HG03571 (cell line): ENCODE measurements around the gene ZER1.
A peak's percentile ranks its signal among the peaks of the same experiment; 100 is the strongest.
"Not testable (repeated sequence)": the region's sequence is repeated elsewhere in the genome, so short reads cannot be mapped to it uniquely, and the experiment has no call there.

ENCODE experiments used
- ATAC-seq: cut with Tn5 transposase; IDR thresholded peaks from one replicate; pipeline ENCODE4 v1.9.1; 2021; ENCODE audit not compliant: unreplicated experiment

The ZER1 gene

DNA sequence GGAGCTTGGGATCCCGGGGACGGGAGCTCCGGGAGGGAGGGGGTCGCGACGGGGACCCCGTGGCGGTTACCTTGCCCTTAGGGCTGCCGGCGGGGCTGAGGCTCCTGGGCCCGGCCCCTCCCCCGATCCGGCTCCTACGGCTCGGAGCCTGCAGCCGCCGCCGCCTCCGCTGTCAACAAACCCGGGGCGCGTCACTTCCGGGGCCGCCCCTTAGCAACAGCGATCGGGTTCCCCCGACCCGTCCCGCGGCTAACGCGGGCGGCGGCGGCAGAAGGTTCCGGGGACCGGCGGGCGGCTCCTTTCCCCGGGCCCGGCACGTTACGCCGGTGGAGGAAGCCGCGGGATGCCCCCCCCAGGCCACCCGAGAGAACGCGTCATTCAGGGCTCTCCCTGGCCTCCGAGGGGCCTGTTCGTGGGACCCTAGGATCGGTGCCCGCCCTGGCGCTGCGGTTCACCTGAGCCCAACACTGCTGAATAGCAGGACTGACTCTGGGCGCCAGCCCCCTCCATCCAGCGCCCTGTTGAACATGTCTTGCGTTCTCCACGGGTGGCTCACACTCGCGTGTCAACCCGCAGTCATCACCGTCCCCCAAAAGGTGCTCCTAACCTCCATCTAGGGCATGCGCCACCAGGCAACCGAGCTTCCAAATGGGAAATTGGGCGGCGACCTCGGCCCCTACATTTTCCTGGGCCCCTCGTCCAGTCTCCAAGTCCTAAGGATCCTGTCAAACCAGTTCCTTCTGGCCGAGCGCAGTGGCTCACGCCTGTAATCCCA, at the start of gene ZER1:
Gene ZER1, minus strand, starts transcription at position 183 of the 775 bp plus-strand sequence. CDS start 16,362 bp downstream, outside the sequence.
- peak; percentile 73 for ATAC-seq

DNA sequence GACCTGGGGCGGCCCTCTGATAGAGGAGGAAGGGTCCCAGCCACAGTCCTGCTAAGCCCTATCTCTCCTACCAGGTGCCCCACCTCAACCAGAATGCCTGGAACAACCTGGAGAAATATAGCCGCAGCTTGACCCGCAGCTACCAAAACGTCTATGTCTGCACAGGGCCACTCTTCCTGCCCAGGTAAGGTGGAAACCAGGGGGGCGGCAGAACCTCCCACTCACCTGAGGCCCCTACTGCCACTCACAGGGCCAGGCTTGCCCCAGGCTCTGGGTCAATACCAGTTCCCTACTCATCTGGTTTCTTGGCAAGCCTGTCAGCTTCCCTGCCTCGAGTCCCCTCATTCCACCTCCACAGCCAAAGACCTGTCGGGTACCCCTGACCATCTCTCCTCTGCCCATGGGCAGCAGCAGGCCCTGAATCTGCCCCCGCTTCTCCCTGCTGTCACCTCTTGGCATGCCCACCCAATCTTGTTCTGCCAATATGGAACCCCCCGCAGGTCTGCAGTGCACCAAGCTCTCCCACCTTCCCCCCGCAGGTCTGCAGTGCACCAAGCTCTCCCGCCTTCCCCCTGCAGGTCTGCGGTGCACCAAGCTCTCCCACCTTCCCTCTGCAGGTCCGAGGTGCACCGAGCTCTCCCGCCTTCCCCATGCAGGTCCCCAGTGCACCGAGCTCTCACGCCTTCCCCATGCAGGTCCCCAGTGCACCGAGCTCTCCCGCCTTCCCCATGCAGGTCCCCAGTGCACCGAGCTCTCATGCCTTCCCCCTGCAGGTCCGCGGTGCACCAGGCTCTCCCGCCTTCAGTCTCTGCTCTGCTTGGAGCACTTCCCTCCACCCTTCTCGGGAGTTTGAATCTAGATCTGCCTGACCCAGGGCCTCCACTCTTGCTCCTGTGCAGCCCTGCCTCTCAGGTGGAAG, 49.2 kb upstream of the ZER1 start:
- no peak for ATAC-seq

DNA sequence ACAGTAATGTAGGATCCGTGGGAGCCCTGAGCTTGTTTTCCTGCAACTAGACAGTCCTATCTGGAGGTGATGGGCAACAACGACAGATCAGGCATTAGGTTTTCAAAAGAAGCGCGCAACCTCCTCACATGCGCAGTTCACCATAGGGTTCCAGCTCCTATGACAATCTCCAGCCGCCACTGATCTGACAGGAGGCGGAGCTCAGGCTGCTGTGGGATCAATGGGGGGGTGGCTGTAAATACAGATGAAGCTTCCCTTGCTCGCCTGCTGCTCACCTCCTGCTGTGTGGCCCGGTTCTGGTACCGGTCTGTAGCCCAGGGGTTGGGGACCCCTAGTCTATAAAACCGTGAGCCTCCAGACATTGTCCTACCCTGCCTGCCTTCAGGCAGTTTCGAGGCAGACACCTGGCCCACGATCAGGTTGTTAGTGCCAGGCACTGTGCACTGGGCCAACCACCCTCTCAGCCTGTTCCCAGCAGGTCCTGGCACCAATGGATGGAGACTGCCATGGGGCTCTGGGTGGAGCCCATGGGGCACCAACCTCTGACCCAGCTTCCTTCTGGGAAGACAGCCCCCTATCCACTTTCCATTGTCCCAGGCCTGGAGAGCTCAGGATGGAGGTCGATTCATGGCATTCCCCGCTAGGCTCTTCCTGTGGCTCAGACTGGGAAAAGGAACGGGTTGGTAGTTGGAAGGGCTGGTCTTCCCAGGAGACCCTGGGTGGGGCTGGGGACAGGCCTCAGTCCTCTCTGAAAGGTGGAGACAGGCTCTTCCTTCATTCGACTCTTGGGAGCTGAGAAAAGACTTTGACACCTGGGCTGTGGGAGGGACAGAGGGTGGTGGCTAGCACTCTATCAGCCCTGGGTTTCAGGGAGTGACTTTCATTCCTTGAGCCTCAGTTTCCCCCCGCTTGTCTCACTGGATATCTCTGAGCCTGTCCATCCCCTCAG, 48.3 kb upstream of the ZER1 start:
- no peak for ATAC-seq

DNA sequence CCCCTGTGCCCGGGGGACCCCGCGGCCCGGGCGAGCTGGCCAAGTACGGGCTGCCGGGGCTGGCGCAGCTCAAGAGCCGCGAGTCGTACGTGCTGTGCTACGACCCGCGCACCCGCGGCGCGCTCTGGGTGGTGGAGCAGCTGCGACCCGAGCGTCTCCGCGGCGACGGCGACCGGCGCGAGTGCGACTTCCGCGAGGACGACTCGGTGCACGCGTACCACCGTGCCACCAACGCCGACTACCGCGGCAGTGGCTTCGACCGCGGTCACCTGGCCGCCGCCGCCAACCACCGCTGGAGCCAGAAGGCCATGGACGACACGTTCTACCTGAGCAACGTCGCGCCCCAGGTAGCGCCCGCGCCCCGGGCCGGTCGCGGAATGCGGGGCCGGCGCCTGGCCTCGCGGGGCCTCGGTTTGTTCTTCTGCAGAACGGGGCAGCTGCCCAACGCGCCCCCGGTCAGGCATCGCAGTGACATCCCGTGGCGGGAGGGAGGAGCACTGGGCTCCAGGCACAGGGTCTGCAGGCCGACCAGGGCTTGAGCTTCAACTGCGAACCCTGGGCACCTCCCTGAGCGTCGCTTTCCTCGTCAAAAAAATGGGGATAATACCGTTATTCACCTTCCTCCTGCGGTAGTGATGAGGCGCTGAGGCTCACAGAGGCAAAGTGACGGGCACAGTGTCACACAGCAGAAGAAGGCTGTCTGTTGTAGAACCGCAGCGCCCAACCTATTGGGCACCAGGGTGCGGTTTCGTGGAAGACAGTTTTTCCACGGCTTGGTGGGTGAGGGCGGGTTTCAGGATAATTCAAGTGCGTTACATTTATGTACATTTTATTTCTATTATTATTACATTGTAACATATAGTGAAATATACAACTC, 47.4 kb upstream of the ZER1 start:
- peak; percentile 9 for ATAC-seq

DNA sequence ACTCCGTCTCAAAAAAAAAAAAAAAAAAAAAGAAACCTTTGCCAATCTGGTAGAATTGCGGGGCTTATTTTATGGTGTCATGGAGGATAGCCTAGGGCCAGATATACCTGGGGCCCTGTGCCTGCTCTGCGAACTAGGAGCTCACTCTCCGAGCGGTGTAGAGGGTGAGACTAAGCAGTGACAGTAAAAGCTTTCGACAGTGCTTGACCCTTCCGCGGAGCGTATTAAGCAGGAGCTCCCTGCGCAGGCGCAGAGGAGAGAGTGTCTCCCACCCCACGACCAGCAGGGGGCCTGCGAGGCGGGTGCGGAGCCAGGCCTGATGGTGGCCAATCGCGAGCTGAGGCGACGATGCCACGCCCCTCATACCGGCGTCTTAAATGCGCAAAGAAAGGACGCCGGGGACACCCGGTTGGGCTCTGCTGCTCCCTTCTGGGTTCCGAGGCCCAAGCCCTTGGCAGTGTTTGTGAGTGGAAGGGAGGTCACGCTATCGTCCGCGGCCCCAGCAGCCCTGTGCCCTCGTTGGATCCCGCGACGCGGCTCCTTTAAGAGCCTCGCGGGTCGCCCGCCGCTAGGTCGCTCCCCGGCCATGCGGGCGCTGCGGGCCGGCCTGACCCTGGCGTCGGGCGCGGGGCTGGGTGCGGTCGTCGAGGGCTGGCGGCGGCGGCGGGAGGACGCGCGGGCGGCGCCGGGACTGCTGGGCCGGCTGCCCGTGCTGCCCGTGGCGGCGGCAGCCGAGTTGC, 46.5 kb upstream of the ZER1 start, which contains the start of gene ENDOG:
Gene ENDOG, plus strand, starts transcription at position 402 of the 740 bp plus-strand sequence. Its CDS starts 185 bp downstream, at position 587.
- peak; percentile 74 for ATAC-seq

DNA sequence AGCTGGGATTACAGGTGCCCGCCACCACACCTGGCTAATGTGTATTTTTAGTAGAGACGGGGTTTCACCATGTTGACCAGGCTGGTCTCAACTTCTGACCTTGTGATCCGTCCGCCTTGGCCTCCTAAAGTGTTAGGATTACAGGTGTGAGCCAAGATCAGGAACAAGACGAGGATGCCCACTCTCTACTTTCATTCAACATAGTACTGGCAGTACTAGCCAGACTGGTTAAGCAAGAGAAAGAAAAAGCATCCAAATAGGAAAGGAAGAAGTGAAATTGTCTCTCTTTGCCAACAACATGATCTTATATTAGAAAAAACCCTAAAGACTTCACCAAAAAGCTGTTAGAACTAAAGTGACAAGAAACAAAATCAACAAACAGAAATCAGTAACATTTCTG, 39.1 kb upstream of the ZER1 start:
- no peak for ATAC-seq

DNA sequence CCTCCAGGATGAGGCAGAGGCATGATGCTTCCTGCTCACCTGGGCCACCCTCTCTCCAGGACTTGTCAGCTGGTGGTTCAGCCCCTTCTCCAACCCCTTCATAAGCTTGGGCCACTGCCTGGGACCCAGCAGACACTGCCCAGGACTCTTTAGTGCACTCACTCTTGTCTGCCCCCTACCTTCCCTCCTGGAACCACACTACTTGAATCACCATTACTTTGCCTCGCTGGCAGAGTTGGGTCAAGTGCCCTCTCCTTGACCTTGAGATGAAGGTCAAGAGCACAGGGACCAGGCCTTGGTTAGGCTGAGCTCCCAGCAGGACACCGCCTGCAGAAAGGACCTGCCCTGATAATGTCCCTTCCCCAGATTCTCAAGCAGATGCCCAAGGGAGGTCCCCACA, 38.1 kb upstream of the ZER1 start:
- ATAC-seq = no peak

DNA sequence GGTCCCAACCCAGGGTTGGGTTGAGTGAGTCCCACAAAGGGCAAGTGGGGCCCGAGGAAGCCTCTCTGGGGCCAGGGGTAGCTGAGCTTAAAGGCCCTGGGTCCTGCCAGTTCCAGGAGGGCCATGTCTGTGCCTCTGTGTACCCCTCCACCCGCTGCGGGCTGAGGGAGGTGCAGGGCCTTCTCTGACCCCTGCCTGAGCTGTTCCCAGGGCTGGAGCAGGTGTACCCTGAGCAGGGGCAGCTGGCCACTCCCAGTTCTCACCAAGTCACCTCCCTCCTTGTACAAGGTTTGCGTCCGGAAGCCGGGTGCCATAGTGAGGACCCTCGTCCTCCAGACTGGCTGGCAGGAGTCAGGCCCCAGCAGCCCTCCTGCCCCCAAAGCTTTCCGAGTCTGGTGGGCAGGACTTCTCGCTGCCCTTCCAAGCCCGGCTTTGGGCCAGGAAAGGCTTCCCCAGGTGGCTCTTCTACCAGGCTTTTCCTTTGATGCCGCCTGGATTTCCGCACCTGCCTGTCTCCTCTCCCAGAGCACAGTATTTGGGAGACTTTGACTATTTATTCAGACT, 37.4 kb upstream of the ZER1 start:
- ATAC-seq = no peak

DNA sequence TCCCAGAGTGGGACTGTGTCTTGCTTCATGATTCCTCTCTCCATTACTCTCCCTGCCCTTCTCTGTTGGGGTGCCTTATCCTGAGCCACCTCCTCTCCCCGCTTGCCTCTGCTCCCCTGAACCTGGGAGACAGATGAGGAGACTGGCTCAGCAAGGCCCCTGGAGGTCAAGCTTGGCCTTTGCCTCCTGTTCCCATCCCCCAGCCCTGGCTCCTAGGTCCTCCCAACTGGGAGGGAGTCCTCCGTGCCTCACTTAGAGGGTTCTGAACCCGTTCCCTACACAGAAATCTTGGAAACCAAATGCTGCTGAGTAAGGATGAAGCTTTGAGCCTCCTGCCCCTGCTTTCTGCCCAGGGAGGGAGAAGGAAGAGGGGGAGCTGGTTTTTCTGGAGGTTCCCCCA, 36.8 kb upstream of the ZER1 start:
- no peak for ATAC-seq

DNA sequence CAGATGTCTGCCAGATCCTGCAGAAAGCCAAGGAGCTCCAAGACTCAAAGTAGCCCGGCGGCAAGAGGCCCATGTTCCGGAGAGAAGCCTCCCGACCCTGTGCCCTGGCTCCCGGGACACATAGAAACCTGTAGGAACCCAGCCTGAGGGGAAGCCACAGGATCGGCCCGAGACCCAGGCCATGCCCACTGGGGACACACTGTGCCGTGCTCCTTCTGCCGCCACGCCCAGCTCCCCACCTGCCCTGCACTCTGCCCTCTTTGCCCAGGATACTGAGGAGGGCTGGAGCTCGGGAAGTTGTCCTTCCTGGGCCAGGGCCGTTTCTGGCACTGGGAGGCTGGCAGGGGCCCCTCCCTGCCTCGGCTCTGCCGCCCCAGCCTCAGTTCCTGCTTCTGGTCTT, 36.1 kb upstream of the ZER1 start:
- no peak for ATAC-seq

DNA sequence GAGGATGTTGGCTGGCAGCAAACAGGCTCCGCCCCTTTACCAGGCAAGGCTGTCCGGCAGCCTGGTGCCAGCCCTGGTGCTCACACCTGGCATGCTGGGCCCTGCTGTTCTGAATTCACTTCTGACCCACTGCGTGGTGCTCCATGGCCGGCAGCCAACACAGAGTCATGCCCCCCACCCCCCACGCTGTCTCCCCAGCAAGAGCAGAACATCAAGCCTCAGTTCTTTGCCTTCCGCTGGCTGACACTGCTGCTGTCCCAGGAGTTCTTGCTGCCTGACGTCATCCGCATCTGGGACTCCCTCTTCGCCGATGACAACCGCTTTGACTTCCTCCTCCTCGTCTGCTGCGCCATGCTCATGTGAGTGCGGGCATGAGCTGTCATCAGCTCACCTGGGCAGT, 33.9 kb upstream of the ZER1 start:
- no peak for ATAC-seq

DNA sequence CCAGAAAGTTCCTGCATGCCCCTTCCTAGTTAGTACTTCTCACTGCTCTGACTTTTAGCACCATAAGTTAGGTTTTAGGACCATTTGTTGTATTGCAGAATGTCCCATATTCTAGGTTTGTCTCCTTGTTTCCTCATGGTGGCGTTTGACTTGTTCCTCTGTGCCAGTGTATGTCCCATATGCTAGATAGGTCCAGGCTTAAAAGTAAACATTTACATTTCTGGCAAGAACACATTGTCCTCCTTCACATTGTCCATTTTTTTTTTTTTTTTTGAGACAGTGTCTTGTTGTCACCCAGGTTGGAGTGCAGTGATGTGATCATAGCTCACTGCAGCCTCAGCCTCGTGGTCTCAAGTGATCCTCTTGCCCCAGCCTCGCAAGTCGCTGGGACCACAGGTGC, 30.8 kb upstream of the ZER1 start:
- ATAC-seq = no peak

DNA sequence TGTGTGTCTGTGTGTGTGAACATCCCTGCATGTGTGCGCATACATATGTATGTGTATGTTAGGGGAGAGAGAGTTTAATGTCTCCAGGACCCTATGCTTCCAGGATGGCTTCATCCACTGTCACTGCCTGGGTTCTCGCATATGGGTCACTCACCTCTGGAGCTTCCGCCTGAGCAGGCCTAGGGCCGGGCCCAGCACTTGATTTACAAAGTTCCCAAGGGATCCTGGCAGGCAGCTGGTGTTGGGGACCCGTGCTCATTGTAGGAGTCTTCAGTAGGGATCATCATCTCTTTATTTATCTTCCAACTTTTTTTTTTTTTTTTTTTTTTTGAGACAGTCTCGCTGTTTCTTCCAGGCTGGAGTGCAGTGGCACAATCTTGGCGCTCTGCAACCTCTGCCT, 28.3 kb upstream of the ZER1 start:
- no peak for ATAC-seq

DNA sequence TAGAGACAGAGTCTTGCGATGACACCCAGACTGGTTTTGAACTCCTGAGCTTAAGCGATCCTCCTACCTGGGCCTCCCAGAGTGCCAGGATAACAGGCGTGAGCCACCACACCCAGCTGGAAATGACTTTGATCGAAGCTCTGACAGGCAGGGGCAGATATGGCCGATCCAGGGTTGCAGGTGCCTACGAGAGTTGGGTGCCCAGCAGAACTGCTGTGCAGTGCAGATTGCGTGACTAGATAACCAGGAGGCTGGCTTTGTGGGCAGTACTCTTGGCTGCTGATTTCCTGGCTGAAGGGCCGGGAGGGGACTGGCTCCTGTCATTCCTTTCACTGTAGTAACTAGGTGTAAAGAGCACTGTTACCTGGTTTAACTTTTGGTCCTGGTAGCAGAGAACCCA, 27.2 kb upstream of the ZER1 start:
- ATAC-seq = no peak

DNA sequence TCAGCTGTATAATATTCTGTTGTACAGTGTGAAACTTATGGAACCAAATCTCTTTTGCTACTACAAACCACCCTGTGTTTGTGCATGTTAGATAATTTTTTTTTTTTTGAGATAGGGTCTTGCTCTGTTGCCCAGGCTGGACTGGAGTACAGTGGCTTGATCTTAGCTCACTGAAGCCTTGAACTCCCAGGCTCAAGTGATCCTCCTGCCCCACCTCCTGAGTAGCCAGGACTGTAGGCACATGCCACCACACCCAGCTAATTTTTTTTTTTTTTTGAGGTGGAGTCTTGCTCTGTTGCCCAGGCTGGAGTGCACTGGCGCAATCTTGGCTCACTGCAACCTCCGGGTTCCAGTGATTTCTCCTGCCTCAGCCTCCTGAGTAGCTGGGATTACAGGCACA, 23.2 kb upstream of the ZER1 start:
- ATAC-seq = not testable (repeated sequence)

DNA sequence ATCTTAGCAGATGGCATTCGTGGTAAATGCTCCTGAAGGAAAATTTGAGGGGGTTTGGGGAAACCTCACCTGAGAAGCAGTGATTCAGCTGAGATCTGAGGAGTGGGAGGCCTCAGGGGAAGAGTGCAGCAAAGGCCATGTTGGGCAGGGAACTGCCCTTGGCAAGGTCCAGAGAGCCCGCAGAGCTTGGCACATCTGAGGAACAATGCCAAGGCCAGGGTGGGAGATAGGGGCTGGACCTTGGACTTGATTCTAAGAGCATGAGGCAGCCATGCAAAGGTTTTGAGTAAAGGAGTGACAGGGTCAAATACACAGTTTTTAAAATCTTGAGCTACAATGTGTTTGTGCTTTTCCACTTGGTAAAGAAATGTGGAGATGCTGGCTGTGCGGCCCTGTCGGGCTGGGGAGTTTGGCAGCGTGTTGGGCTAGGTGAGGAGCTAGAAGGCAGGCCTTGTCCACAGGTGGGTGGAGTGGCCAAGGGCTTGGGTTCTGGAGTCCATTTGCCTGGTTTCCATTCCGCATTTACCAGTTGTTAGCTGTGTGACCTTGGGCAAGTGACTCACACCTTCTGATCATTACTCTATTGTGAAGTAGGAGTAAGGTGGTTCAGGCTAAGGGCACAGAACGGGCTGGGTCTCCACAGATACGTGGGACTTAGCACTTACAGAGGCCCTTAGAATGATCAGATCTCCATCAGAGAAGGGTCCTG, 21.4 kb upstream of the ZER1 start:
- no peak for ATAC-seq

DNA sequence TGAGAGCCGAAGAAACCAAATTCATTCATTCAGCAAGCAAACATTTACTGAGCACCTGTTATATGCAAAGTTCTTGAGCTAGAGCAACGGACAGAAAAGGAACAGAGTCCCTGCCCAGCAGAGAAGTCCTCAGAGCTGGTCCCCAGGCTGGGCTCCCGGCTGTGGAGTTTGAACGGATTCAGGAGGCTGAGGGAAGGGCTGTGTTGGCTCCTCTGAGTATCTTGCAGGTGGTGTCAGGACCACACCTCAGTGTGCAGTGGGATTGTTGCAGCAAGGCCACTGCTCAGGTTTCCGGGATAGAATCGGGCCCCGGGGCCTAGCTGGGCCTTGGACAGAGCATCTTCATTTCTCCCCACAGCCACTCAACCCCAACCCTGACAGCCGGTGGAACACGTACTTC, 20.4 kb upstream of the ZER1 start:
- ATAC-seq = no peak

DNA sequence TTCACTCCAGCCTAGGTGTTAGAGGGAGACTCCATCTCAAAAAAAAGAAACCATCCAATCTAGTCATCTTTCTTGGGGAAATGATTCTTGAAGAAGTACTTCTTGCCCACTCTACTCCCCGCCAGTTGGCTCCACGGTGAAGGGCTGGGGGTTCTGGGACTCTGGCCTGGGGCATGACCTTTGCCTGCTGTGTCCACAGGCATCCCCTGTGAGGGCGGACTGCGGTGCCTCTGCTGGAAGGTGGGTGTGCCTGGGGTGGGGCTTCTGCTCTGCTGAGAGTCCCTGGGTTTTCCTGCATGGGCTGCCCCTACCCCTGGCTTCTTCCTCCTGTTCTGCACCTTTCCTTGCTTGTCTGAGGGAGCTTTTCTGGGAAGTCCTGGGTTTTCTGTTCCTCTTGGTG, 18.8 kb upstream of the ZER1 start:
- no peak for ATAC-seq
